Ovary (tissue), 9 donors: ENCODE results near the gene ZNF638. TPM values are rescaled to one million over a fixed set of nuclear protein-coding genes. Genes with fewer than 3 reads are reported as not detected.

Source experiments
- DNase-seq, 5 donors: peaks; one replicate each; pipeline ENCODE4 v3.0.0-alpha.2; 2019 to 2020
- H3K27ac ChIP-seq, 2 donors: fragments of 200-600 bp; one replicate each; pipeline versions ENCODE4 v1.5.1 to v1.8.0; 2019 to 2022
- H3K27me3 ChIP-seq: fragments of 200-600 bp; one replicate; pipeline ENCODE4 v1.8.0; 2022
- H3K36me3 ChIP-seq: fragments of 200-600 bp; sonication (generic); one replicate; pipeline ENCODE4 v1.5.1; 2019
- H3K4me1 ChIP-seq: one replicate; pipeline ENCODE4 v1.8.1; 2013; ENCODE audit warnings: mild to moderate bottlenecking, moderate library complexity; ENCODE audit not compliant: insufficient read depth
- H3K4me3 ChIP-seq: fragments of 200-600 bp; sonication (generic); one replicate; pipeline ENCODE4 v1.5.1; 2017
- H3K9me3 ChIP-seq, 2 donors: fragments of 200-600 bp in 1 of 2; sonication (generic) in 1 of 2; one replicate each; pipeline versions ENCODE4 v1.5.1 to v1.8.1; 2013 to 2019; ENCODE audit warnings: mild to moderate bottlenecking in 1 of 2, moderate library complexity in 1 of 2
- CTCF ChIP-seq, 3 donors: fragments of 450-650 bp in 2 of 3; fragments of 200-600 bp in 1 of 3; IDR thresholded peaks; one replicate each; pipeline versions ENCODE4 v1.5.1 to v1.8.0; 2016 to 2022; ENCODE audit warnings: antibody characterized with exemption in 3 of 3, mild to moderate bottlenecking in 1 of 3
- EP300 ChIP-seq: sonication (generic); formaldehyde crosslinking; IDR thresholded peaks from one replicate; pipeline ENCODE4 v1.6.1; 2017; ENCODE audit warnings: antibody characterized with exemption
- POLR2A ChIP-seq: fragments of 450-650 bp; IDR thresholded peaks from one replicate; pipeline ENCODE4 v1.6.1; 2017; ENCODE audit warnings: antibody characterized with exemption, mild to moderate bottlenecking, moderate library complexity
- WGBS, 3 donors: extraction: QIAGEN DNeasy Blood & Tissue Kit in 1 of 3; methylation state at CpG; one replicate each; pipeline versions ENCODE4 v1.1.5 to v1.1.7; 2013 to 2017; 5-methylcytosine and 5-hydroxymethylcytosine counted together
- intact Hi-C, 4 donors: fragments of 100-400 bp; cut with DNase I; formaldehyde crosslinking; loops; one replicate each; pipeline versions ENCODE4 v1.11.0 to v1.15.1; 2022 to 2023
- polyA plus RNA-seq, 2 donors: library from polyadenylated mRNA; stranded (reverse); fragments of 200-250 nt in 1 of 2; fragments of 350-450 nt in 1 of 2; fragmentation: Illumina TruSeq in 1 of 2; extraction: RNeasy Lipid Tissue Mini Kit (QIAGEN cat#74804) in 1 of 2; gene quantifications; one replicate each; pipeline ENCODE4 v1.2.3, GENCODE V29; 2013 to 2014
- total RNA-seq, 7 donors: library from RNA; depleted of rRNA in 2 of 7; stranded (reverse); fragments of >200 nt in 2 of 7; fragmentation: NEBNext Ultra II Directional in 3 of 7; extraction: Animal tissue kit (Norgen Biotek cat#: 25700) in 3 of 7; gene quantifications; one replicate each; pipeline versions ENCODE4 v1.1.0 to v1.2.4, GENCODE V29; 2016 to 2023
- donor health status: DM: no; HTN: no; CAD: no; lungs with moderate emphysema.
- donor health status: DM: no; HTN: no; CAD: no.
- donor health status: Bipolar disorder and iron deficiency.
- donor health status: DM: yes; HTN: yes; CAD: no.
- donor health status: DM: no; HTN: no; CAD: no.
- donor health status: DM: yes; HTN: yes; CAD: no.

The ZNF638 gene
- total and polyA plus RNA-seq, 9 donors, result 76.9 to 160 (median 126) TPM

GRCh38 chr2:71467180-71467815, 135.7 kb downstream of the ZNF638 start:
- no peaks in the 10 kb centered on the region for H3K36me3 ChIP-seq
- peaks cover 2% of the 10 kb centered on the region for H3K4me1 ChIP-seq
- H3K4me3 ChIP-seq, result peak overlapping the region; percentile 50
- no peaks in the 10 kb centered on the region for H3K27me3 ChIP-seq
- no peak overlapping the region for H3K27ac ChIP-seq
- 12 to 16% (median 12%) methylated on average over 7 of the region's 7 CpGs for WGBS, 3 donors
- TF ChIP-seq EP300, result no peak
- TF ChIP-seq CTCF (IDR thresholded peaks at IDR 0.05), result no peak
- TF ChIP-seq POLR2A, result no peak
- no peaks in the 10 kb centered on the region for H3K9me3 ChIP-seq
- DNase-seq, result no peak
- intact Hi-C loops, result no loop called here

DNA sequence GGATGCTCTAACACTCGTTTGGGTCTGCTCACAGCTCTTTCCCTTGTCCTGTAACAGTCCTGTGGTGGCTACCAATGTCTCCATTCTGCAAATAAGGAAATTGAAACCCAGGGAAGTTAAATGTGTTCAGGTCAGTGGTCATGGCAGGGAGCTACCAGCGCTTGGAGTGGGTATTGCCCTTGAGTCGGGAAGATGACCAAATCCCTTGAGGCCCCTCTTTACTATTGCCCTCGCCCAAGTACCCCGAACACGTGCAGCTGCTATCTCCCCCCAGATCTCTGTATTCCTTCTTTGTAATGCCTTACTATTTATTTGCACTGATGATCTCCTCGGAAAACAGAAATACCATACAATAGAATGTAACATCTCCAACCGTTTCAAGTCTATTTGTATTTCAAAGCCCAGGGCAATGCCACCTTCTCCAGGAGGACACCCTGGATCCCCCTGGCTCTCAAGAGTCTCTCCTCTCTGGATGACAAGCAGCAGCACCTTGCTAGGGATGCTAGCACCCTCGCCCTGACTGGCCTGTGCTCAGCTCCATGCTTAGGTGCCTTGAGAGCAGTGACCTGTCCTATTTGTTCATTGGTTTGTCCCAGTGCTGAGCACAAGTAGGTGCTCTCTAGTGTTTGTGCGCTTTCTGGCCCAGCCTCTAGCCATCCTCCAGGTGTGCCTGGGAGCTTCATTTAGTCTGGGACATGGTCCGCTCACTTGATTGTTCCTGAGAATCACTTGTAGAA, 136.9 kb downstream of the ZNF638 start:
- no peaks in the 10 kb centered on the region for H3K9me3 ChIP-seq
- no peak overlapping the region for H3K27ac ChIP-seq
- H3K4me1 ChIP-seq, result peaks cover 2% of the 10 kb centered on the region
- no peaks in the 10 kb centered on the region for H3K27me3 ChIP-seq
- DNase-seq, result no peak
- intact Hi-C loops, result no loop called here
- TF ChIP-seq POLR2A (no peak), CTCF (IDR thresholded peaks at IDR 0.05) (no peak), EP300 (no peak)
- 66 to 73% (median 70%) methylated on average over 11 of the region's 11 CpGs for WGBS, 3 donors
- no peak overlapping the region for H3K4me3 ChIP-seq
- no peaks in the 10 kb centered on the region for H3K36me3 ChIP-seq

DNA sequence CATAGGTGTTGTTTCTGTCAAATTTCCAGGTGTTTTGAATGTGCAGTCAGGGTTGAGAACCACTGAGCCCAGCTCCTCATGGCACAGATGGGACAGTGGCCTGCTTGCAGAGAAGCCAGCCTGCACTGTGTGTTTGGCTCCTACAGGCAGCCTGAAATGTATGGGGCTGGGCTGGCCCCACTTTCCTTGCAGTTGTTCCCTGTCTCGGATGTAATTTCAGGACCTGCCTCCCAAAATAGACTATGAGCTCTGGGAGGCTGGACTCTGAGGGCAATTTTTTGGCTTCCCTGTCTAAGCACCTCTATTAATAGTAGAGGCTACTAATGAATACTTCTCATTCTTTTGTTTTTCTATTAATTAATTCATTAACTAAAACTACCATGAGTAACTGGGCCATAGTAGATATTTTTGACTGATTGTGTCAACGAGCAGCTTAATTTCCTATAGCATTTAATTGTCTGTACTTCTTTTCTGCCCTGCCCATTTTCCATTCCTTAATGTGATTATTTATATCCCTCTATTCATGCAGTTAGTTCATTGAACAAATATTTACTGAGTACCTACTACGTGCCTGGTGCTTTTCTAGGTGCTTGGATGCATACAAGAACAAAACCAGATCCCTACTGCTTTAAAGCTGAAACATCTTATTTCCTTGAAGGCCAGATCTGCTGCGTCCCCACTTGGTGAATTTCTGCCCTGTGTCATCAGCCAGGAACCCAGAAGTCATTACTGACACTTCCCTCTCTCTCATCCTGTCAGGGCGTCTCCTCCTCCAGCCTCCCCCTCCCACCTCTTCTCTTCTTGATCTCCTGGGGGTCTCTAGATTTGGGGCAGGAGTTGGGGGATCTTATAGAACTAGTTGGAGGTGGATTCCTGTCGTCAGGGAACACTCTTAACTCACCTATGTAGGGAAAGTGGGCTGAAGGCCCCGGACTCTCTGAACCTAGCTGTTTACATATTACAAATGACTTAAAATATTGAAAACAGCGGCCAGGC, 138.1 kb downstream of the ZNF638 start:
- Histone ChIP-seq H3K9me3 (no peaks in the 10 kb centered on the region), H3K4me1 (peaks cover 2% of the 10 kb centered on the region), H3K27ac (no peak overlapping the region), H3K27me3 (no peaks in the 10 kb centered on the region), H3K4me3 (no peak overlapping the region), H3K36me3 (no peaks in the 10 kb centered on the region)
- intact Hi-C loops, result no loop called here
- no peak for DNase-seq
- no peak for TF ChIP-seq CTCF (IDR thresholded peaks at IDR 0.05)
- no peak for TF ChIP-seq POLR2A
- TF ChIP-seq EP300, result no peak
- WGBS, 3 donors, result 65 to 78% (median 73%) methylated on average over 8 of the region's 8 CpGs

- no peak overlapping the region for H3K27ac ChIP-seq
These were observed 139.7 kb downstream of the ZNF638 start for GRCh38 chr2:71471276-71471675.

More at GRCh38 chr2:71471276-71471675, 139.7 kb downstream of the ZNF638 start:
- DNase-seq, result no peak
- H3K36me3 ChIP-seq, result no peaks in the 10 kb centered on the region
- no peak overlapping the region for H3K4me3 ChIP-seq
- WGBS, 3 donors, result 13 to 38% (median 25%) methylated on average over 1 of the region's 1 CpG
- H3K4me1 ChIP-seq, result peaks cover 2% of the 10 kb centered on the region
- intact Hi-C loops, result no loop called here
- no peaks in the 10 kb centered on the region for H3K9me3 ChIP-seq
- TF ChIP-seq POLR2A, result no peak
- no peak for TF ChIP-seq CTCF (IDR thresholded peaks at IDR 0.05)
- no peak for TF ChIP-seq EP300
- H3K27me3 ChIP-seq, result no peaks in the 10 kb centered on the region
